ENCODE results near the gene CTSZ.
A peak's percentile ranks its signal among the peaks of the same experiment; 100 is the strongest.
"Not testable (repeated sequence)": the region's sequence is repeated elsewhere in the genome, so short reads cannot be mapped to it uniquely, and the experiment has no call there.

The CTSZ gene

DNA sequence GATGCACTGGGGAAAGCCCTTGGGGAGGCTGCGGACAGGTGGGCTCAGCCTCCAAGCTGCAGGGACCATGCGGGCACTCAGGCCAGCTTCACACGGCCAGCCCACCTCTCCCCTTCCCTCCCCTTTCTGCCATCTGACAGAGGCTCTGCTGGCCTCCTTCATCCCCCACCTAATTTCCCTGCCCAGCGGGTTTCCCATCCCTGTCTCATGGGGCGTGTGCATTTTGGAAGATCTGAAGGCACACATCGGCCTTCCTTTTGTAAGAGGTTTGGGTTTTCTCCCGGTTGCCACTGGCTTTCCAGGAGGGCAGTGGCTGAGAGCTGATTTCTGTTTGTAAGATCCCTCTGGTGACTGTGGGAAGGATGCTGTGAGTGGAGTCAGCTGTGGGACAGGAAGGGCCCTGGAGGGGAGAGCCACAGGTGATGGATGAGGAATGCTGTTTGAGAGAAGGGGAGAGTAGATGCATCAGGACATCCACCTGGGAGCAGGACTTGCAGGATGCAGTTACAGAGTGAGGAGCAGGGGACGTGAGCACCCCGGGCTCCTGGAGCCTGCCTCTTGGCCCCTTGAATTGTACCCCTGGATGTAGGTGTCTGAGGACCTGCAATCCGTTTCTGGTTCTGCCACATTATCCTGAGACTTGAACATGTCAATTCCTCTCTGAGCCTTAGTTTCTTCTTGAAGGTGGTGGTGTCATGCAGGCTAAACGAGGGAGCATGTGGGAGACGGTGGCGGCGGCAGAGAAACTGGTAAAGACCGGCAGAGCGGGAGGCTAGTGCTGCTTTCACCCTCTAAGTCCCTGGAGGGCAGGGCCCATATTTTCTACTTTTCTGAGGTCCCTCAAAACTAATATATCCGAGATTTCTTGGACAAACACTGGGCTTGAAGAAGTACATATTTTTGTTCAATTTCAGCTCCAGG is 6.2 kb upstream of the CTSZ start:
- peak; percentile 49 for DNase-seq

DNA sequence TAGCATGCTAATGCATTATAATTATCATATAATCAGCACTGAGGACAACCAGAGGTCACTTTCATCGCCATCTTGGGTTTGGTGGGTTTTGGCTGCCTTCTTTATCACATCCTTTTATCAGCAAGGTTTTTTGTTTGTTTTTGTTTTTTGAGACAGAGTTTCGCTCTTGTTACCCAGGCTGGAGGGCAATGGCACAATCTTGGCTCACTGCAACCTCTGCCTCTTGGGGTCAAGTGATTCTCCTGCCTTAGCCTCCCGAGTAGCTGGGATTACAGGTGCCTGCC is 4.8 kb upstream of the CTSZ start:
- not testable (repeated sequence) for DNase-seq

DNA sequence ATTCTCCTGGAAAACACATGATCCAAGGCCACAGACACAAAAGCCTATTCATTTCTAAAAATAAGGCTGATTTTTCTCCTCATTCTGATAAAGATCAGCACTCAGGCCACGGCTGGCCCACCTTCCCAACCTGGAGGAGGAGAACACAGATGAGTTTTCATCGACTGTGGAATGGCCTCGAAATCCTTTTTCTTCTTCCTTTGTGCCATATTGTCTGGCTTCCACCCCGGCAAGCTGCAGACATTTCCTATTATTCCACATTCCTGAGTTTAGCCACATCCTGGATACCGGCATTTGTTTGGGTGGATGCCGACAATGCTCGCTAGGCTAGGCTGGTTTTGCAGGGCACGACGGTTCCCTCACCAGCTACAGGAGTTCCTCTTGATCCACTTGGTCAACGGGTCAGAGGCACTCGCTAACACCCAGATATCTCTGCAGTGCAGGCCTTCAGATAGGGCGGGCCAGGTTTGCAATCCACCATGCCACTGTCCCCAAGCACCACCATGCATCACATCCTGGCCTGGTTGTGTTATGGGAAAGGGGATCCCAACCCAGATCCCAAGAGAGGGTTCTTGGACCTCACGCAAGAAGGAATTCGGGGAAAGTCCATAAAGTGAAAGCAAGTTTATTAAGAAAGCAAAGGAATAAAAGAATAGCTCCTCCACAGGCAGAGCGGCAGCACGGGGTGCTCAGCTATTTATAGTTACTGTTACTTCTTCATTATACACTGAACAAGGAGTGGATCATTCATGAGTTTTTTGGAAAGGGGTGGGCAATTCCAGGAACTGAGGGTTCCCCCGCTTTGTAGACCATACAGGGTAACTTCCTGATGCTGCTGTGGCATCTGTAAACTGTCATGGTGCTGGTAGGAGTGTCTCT is 4.2 kb upstream of the CTSZ start:
- DNase-seq: peak; percentile 53

DNA sequence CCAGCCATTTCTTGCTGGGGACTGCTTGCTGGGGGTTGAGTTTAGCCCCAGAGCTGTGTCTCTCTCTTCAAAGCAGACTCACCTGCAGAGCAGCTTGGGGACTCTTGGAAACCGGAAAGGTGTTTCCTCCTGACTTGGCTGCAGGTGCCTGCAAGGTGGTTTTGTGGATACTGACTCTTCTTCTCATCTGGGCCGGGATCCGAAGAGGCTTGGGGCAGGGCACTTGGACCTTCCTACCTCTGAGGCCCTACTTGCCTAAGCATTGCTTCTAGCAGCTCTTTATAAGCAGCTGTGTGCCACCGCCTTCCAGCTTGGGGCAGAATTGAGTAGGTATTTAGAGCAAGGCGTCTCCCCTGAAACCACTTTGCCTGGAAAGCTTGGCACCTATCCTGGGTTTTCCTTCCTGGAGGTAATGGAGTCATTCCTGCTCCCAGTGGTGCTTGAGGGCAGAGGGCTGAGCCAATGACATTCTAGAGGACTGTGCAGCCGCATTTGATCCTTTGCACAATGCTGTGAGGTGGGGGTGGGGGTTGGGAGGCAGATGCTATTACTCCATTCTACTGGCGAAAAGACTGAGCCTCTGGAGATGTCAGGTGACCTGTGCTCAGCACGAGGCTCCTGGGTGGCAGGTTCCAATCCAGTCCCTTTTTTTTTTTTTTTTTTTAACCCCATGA is 3.4 kb upstream of the CTSZ start:
- peak; percentile 45 for DNase-seq

DNA sequence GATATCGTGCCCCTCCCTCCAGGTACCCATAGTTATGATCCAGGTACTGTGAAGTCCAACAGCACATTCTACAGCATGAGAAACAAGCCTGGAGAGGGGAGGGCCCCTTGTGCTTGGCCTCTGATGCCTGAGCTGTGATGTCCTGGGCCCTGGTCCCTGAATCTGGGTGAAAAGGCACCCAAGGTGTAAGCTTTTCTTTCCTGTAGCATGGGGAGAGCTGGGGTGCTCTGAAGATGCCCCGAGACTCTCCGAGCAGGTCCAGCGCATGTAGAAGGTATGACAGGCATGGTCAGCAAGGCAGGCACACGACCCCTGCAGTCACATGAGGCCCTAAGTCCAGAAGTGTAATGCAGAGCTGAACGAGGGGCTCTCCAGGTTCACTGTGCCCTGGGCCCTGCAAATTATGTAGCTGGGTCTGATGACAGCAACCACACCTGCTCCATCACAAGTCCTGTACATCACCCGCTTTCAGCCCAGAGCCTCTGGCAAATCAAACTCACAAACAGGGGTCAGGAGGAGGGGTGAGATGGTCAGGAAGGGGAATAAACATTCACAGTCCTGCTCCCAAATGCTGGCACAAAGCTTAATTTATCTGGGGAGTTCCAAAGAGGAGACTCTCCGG is 1.8 kb upstream of the CTSZ start:
- DNase-seq: peak; percentile 51

DNA sequence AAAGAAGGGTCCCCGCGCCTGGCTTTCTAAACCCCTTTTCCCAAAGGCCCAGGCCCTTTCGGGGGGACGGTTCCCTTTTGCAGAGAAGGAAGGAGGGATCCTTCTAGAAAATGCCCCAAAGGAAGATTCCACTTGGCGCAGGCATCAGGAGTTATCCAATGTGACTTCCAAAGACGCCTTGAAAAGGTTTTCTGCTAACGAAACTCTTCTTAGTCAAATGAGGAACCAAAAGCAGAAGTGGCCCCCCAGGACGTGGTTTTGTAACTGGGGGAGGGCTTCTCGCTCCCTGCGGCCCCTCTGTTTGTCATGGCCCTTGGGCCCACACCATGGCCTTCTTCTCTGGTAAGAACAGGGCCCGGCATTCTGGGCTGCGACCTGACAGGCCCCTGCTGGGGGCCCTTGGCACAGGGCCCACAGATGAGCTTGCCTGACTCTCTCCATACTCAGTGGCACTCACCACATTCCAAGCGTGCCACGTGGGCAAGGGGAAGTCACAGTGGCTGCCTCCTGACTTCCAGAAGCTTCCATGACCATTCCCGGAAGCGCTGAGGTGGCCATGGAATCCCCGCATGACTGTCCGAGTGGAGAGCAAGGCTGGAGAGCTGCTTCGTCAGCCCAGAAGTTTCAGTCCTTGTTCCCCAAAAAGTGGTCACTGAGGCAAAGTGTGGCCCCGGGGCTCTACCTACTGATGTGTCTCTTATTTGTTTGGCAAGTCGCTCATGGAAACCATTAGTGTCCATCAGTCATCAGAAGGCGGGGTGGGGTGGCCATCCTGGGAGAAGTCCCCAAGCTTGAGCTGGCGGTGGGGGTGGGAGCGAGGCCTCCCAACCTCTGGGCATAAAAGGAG is 834 bp upstream of the CTSZ start:
- no peak for DNase-seq

GRCh38 chr20:59006167-59006863 is 739 bp downstream of the CTSZ start:
- DNase-seq: peak; percentile 69

DNA sequence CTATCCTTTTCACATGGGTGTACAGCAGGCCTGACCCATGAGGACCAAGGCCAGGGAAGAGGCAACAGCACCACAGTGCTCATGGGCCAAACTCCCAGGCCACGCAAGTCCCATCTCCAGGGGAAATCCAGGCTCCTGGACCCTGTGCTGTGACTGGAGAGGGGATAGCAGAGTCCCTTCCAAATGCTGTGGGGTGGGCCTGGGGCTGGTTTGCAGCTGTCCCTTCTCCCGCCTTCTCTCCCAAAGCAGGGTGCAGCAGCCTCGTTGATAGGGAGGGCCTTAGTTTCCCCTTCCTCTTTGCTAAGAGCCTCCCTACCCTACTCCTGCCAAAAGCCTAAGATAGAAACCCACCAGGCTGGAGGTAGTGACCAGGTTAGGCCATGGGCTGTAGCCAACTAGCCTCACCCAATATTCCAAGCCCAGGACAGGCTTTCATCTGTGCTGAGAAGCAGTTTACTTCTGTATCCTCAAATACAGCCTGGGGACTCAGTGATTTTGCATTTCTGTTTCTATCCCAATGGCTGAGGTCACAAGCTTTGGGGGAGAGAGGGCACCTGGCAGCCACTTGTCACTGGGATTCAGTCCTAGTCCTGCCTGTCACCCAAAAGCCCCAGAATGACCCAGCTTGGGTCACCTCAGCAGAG is 1.4 kb downstream of the CTSZ start:
- no peak for DNase-seq

DNA sequence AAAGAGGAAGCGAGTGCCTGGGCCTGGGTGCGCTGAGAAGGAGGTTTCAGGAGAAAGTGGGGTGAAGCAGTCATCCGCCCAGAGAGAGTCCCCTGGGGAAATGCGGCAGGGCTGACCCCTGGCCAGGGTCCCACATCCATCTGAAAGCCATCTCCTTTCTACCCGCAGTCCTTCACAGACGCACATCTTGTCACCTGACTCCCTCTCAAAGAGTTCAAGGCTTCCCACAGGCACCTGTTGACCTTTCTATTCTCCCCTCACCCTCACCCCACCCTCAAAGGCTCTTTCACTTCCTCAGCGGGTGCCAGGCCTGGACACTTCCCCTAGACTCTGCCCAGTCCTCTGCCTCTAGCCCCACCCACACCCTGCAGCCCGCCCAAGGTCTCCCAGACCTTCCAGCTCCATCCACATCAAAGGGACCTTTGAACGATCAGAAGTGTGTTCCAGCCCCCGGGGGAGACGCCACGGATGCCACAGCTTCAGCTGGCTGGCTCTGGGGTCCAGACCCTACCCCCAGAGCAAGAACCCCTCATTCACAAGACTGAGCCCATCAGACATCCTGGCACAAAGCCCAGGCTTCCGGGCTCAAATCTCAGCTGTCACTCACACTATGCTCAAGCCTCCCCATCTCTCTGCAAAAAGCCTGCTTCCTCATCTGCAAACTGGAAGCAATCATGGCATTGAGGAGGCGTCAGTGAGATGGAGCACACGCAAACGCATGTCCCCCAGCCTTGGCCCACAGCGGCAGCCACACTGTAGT is 2.1 kb downstream of the CTSZ start:
- no peak for DNase-seq

DNA sequence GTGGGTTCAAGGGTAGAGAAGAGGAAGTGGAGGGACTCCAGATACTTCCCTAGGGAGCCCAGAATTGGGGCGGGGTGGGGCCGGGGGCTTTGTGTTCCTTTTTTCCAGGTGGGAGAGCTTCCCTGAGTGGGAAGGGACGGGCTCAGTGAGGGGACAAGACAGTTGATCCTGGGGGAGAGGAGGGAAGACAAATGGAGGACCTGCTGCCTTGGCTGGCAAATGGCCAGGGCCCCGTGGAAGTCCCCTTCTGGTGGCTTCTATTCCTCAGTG is 2.6 kb downstream of the CTSZ start:
- DNase-seq: peak; percentile 74

GRCh38 chr20:59003836-59004492 is 3.1 kb downstream of the CTSZ start:
- no peak for DNase-seq

GRCh38 chr20:59002874-59003399 is 4.1 kb downstream of the CTSZ start:
- no peak for DNase-seq

GRCh38 chr20:59002388-59002787 is 4.7 kb downstream of the CTSZ start:
- no peak for DNase-seq

DNA sequence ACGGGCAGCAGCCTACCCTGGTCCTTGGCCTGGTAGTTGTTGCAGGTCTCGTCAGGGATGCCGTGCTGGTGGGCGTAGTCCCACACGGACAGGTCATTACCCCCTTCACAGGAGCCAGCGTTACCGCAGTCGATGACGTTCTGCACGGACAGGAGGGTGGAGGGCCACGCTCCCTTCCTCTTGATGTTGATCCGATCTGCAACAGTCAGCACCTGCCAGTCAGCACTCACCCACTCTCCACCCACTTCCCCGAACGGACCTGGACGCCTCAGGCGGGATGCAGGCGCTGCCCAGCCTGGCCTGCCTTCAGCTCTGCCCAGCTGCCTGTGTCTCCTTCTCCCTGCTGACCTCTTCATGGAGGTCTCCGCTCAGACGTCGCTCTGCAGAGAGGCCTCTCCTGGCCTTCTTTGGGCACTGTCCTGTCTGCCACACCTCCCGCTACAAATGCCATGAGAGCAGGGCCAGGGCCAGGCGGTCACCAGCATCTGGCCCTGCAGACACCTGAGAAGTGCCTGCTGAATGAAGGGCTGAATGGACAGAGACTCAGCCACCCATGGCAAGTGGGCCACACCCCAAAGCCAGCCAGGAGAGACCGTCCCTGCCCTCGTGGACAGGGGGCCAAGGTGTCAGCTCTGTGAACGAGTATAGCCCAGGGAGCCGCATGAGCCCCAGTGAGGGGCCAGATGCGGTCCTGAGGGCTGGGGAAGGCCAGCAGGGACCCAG is 5.4 kb downstream of the CTSZ start:
- no peak for DNase-seq

- no peak for DNase-seq
Measured at GRCh38 chr20:59001068-59001448, 6.0 kb downstream of the CTSZ start.

DNA sequence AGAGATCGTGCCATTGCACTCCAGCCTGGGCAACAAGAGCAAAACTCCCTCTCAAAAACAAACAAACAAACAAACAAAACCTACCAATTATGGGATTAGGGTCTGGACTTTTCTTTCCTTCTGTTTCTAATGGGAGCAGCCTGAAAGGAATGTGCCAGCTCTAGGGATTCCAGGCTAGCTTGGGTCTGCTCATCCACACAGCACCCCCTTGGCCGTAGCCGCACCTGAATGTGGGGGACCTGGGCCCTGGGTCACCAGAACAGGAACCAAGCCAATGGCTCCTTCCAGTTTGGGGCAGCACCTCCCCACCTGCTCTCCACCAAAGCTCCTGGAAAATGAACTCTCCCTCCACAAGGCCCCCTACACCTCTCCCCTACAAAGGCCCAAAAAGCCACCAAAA is 6.7 kb downstream of the CTSZ start:
- no peak for DNase-seq

DNA sequence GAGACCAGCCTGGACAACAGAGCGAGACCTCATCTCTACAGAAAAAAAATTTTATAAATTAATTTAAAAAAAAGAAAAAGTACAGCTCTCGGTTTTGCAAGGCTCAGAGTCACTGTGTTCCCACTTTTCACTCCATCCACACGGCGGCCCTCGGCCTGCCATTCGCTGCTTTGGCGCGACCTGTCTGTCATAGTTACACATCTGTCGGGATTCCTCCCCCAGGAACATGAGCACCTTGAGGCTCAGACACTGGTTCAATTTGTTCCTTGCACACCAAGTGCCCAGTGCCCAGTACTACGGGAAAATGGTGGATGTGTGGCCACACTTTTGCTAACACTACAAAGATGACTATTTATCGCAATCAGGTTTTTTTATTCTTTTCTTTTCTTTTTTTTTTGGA is 8.4 kb downstream of the CTSZ start:
- no peak for DNase-seq

DNA sequence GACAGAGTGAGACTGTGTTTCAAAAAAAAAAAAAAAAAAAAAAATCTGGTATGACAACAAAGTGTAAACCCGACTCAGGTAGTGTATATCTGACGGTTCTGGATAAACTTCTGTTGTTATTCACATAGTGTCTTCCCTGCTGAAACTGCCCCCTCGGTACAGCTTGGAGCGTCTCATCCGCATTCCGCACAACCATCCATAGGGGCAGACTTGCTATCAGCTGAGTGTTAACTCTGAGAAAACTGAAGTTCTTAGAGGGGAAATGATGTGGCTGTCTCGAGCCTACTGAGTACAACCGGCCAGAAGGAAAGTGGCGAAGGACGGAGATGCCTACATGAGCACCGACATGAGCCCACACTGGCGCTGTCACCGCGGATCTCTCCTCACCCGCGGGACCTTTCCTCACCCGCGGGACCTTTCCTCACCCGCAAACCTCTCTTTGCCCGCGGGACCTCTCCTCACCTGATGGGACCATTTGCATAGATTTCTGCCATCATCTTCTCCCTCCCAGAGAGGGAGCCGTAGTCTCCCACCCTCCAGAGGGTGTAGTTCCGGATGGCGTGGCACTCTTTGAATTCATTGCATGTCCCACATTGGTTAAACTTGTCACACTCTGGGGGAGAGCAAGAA is 9.8 kb downstream of the CTSZ start:
- no peak for DNase-seq

DNA sequence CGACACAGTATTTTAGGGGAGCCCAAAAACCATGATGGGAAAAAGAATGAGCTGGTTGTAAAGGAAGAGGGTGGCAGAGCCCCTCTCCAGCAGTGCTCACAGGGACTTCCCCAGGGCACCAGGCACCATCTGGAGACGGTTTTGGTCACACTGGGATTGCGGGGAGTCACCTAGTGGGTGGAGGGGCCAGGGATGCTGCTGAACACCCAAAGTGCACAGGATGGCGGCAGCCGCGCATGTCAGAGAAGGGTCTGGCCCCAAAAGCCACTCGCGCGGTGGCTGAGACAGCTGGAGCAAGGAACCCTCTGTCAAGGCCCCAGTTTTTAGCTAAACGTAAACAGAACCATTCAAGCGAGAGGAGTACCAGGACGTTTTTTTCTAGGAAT is 10.8 kb downstream of the CTSZ start:
- no peak for DNase-seq

All from activated CD8-positive, alpha-beta memory T cell treated with anti-CD3 and anti-CD28 coated beads for 24 hours (primary cell).